PFSK-1 (cell line): Measurements from ENCODE around the gene RBP7.

Experiments
- POLR2AphosphoS5 ChIP-seq: IDR thresholded peaks from 2 replicates; pipeline ENCODE4 v1.6.1; 2012; ENCODE audit warnings: low read depth, mild to moderate bottlenecking, control low read depth, low read length, moderate library complexity
- SIN3A ChIP-seq: IDR thresholded peaks from 2 replicates; pipeline ENCODE4 v1.6.1; 2012; ENCODE audit warnings: mild to moderate bottlenecking, low read length, moderate library complexity, borderline replicate concordance; ENCODE audit not compliant: insufficient read depth
- TAF1 ChIP-seq: IDR thresholded peaks from 2 replicates; pipeline ENCODE4 v1.6.1; 2012; ENCODE audit warnings: low read length, control low read depth, borderline replicate concordance; ENCODE audit not compliant: insufficient read depth

- TF ChIP-seq POLR2AphosphoS5, result no peak
- TF ChIP-seq TAF1, result no peak
- no peak for TF ChIP-seq SIN3A
Measured at GRCh38 chr1:10033359-10033845, 36.4 kb downstream of the RBP7 start.
